DND-41 (cell line): ENCODE results near the gene TEDC1.

Experiments
- ATAC-seq: fragments of 200-7000 bp; cut with Tn5 transposase; 3 replicates; pipeline ENCODE4 v1.9.1; 2021; ENCODE audit warnings: low read depth; ENCODE audit not compliant: insufficient read depth
- DNase-seq: peaks from one replicate; pipeline ENCODE4 v3.0.0-alpha.2; 2020
- H2AFZ ChIP-seq: 2 replicates; pipeline ENCODE4 v1.6.0; 2012; ENCODE audit warnings: low read depth, low read length
- H3K27ac ChIP-seq: 2 replicates; pipeline ENCODE4 v1.5.1; 2012; ENCODE audit warnings: low read length, inconsistent platforms
- H3K27me3 ChIP-seq: fragments of 200-600 bp; sonication (generic); 2 replicates; pipeline ENCODE4 v1.6.0; 2012; ENCODE audit warnings: low read length, mild to moderate bottlenecking, inconsistent platforms; ENCODE audit not compliant: insufficient read depth, poor library complexity
- H3K36me3 ChIP-seq: 2 replicates; pipeline ENCODE4 v1.5.1; 2012; ENCODE audit warnings: low read length, inconsistent platforms; ENCODE audit not compliant: insufficient read depth
- H3K4me1 ChIP-seq: 2 replicates; pipeline ENCODE4 v1.5.1; 2012; ENCODE audit warnings: mild to moderate bottlenecking, low read length; ENCODE audit not compliant: insufficient read depth
- H3K4me2 ChIP-seq: 2 replicates; pipeline ENCODE4 v1.6.0; 2012; ENCODE audit warnings: mild to moderate bottlenecking, moderate library complexity, low read length, inconsistent platforms; ENCODE audit not compliant: insufficient read depth
- H3K4me3 ChIP-seq, 2 experiments: fragments of 200-600 bp in 1 of 2; shearing (Covaris generic) in 1 of 2; 2 replicates each; pipeline ENCODE4 v1.5.1; 2012 to 2016; ENCODE audit warnings: inconsistent platforms in 2 of 2, low read length in 2 of 2, mild to moderate bottlenecking in 2 of 2, low read depth in 1 of 2, moderate library complexity in 1 of 2
- H3K79me2 ChIP-seq: 2 replicates; pipeline ENCODE4 v1.6.0; 2012; ENCODE audit warnings: low read length, inconsistent platforms; ENCODE audit not compliant: insufficient read depth
- H3K9ac ChIP-seq: 2 replicates; pipeline ENCODE4 v1.6.0; 2012; ENCODE audit warnings: low read depth, mild to moderate bottlenecking, inconsistent platforms, low read length, moderate library complexity
- H3K9me3 ChIP-seq: 2 replicates; pipeline ENCODE4 v1.5.1; 2012; ENCODE audit warnings: low read length, moderate library complexity, mild to moderate bottlenecking, inconsistent platforms; ENCODE audit not compliant: insufficient read depth, severe bottlenecking
- H4K20me1 ChIP-seq: 2 replicates; pipeline ENCODE4 v1.6.0; 2012; ENCODE audit warnings: low read length; ENCODE audit not compliant: insufficient read depth
- CTCF ChIP-seq: IDR thresholded peaks from 2 replicates; pipeline ENCODE4 v1.5.1; 2012; ENCODE audit warnings: borderline replicate concordance, low read length, moderate library complexity, mild to moderate bottlenecking; ENCODE audit not compliant: poor library complexity, severe bottlenecking; ENCODE audit errors: extremely low read depth
- EZH2 ChIP-seq: IDR thresholded peaks from 3 replicates; pipeline ENCODE4 v1.6.1; 2012; ENCODE audit warnings: borderline replicate concordance, low read depth, mild to moderate bottlenecking, moderate library complexity, low read length, inconsistent platforms; ENCODE audit not compliant: severe bottlenecking

Gene TEDC1

GRCh38 chr14:105526776-105527380 lies 35.8 kb downstream of the TEDC1 start:
- H3K9me3 ChIP-seq, result no peaks in the 10 kb centered on the region
- TF ChIP-seq CTCF (no peak), EZH2 (no peak)
- no peak overlapping the region for H3K4me2 ChIP-seq
- no peak overlapping the region for H3K9ac ChIP-seq
- H3K27ac ChIP-seq, result no peak overlapping the region
- H3K4me3 ChIP-seq, result no peak overlapping the region
- H2AFZ ChIP-seq, result no peak overlapping the region
- H3K79me2 ChIP-seq, result no peaks in the 10 kb centered on the region
- no peaks in the 10 kb centered on the region for H3K27me3 ChIP-seq
- ATAC-seq (no peak), DNase-seq (no peak)
- H3K4me1 ChIP-seq, result peaks cover 12% of the 10 kb centered on the region
- H4K20me1 ChIP-seq, result no peaks in the 10 kb centered on the region
- H3K36me3 ChIP-seq, result no peaks in the 10 kb centered on the region

- Histone ChIP-seq H3K9ac (peak overlapping the region; percentile 69; the same call in 1 of the 2 replicates), H3K36me3 (no peaks in the 10 kb centered on the region), H3K4me2 (peak overlapping the region; percentile 57; the same call in 1 of the 2 replicates), H3K27ac (0 out of 2 replicates have a peak overlapping the region, but pooled peaks have one; percentile 56), H2AFZ (peak overlapping the region; percentile 72), H3K9me3 (no peaks in the 10 kb centered on the region), H3K79me2 (no peaks in the 10 kb centered on the region), H3K27me3 (no peaks in the 10 kb centered on the region), H4K20me1 (no peaks in the 10 kb centered on the region), H3K4me1 (peaks cover 12% of the 10 kb centered on the region), H3K4me3 (peak overlapping the region in 1 of 2 experiments; percentile 43; a peak in 1 of 4 replicates)
- ATAC-seq (no peak), DNase-seq (no peak)
- no peak for TF ChIP-seq EZH2
- no peak for TF ChIP-seq CTCF
Measured at GRCh38 chr14:105527381-105527825, 36.4 kb downstream of the TEDC1 start.

- ATAC-seq, result peak; percentile 88
- peak; percentile 79 for DNase-seq
- Histone ChIP-seq H3K27ac (peak overlapping the region; percentile 56), H3K79me2 (no peaks in the 10 kb centered on the region), H3K4me1 (peaks cover 12% of the 10 kb centered on the region), H3K27me3 (no peaks in the 10 kb centered on the region), H3K4me3 (peak overlapping the region; percentile 7 to 43; a peak in 2 of 4 replicates), H3K4me2 (peak overlapping the region; percentile 57), H4K20me1 (no peaks in the 10 kb centered on the region), H2AFZ (peak overlapping the region; percentile 72), H3K36me3 (no peaks in the 10 kb centered on the region), H3K9ac (peak overlapping the region; percentile 69), H3K9me3 (no peaks in the 10 kb centered on the region)
- TF ChIP-seq EZH2 (no peak), CTCF (peak; percentile 76)
Measured at GRCh38 chr14:105527826-105528585, 37.0 kb downstream of the TEDC1 start.
